Measurements from ENCODE around the gene BMPR1B. TPM values are rescaled to one million over a fixed set of nuclear protein-coding genes. Genes with fewer than 3 reads are reported as not detected.
A peak's percentile ranks its signal among the peaks of the same experiment; 100 is the strongest.

The BMPR1B gene
- total and polyA plus RNA-seq, 2 experiments from 2014 or later, result 1.6 to 3.3 TPM

DNA sequence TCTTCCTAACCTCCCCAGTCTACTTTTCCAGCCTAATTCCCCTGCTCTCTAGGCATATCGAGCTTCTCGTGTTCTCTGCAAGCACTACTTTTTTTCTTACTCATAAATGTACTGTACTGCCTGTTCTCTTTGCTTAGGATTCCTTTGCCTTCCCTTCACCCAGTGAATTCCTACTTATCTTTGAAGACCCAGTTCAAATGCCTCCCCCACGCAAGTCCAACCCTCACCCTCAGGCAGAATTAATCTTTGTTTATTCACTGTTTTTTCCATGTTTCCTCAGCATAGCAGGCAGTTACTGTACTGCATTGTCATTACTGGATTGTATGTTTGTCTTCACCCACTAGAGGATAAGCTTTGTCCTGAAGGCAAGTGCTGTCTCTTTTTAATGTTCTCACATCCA is 287.7 kb downstream of the BMPR1B start:
- WGBS (ENCODE audit: low lambda C conversion rate, missing lambda C conversion rate), result 20% methylated on average over 3 of the region's 3 CpGs
- no peaks in the 10 kb centered on the region for H3K79me2 ChIP-seq
- no peaks in the 10 kb centered on the region for H3K36me3 ChIP-seq (replicated peaks; ENCODE audit: insufficient read depth, low read depth)
- H2AFZ ChIP-seq, result no peak overlapping the region
- H3K4me2 ChIP-seq, result peak overlapping the region; percentile 47
- TF ChIP-seq EZH2phosphoT487 (IDR thresholded peaks at IDR 0.05; ENCODE audit: low read depth, severe bottlenecking, unreplicated experiment), result no peak
- no peak for TF ChIP-seq EZH2 (IDR thresholded peaks at IDR 0.05; ENCODE audit: borderline replicate concordance)
- TF ChIP-seq, protein P1, sequence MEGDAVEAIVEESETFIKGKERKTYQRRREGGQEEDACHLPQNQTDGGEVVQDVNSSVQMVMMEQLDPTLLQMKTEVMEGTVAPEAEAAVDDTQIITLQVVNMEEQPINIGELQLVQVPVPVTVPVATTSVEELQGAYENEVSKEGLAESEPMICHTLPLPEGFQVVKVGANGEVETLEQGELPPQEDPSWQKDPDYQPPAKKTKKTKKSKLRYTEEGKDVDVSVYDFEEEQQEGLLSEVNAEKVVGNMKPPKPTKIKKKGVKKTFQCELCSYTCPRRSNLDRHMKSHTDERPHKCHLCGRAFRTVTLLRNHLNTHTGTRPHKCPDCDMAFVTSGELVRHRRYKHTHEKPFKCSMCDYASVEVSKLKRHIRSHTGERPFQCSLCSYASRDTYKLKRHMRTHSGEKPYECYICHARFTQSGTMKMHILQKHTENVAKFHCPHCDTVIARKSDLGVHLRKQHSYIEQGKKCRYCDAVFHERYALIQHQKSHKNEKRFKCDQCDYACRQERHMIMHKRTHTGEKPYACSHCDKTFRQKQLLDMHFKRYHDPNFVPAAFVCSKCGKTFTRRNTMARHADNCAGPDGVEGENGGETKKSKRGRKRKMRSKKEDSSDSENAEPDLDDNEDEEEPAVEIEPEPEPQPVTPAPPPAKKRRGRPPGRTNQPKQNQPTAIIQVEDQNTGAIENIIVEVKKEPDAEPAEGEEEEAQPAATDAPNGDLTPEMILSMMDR (IDR thresholded peaks at IDR 0.05; ENCODE audit: poor library complexity), result no peak
- H3K4me1 ChIP-seq (ENCODE audit: insufficient read depth), result peaks cover 16% of the 10 kb centered on the region
- no peak overlapping the region for H3K27ac ChIP-seq
- no peaks in the 10 kb centered on the region for H3K9me2 ChIP-seq (replicated peaks; ENCODE audit: insufficient read depth)
- no peaks in the 10 kb centered on the region for H3K9me3 ChIP-seq (ENCODE audit: low read depth)
- no peak overlapping the region for H3K4me3 ChIP-seq
- DNase-seq (ENCODE audit: low spot score), result peak; percentile 11
- H4K20me1 ChIP-seq (ENCODE audit: insufficient read depth, poor library complexity, severe bottlenecking), result no peaks in the 10 kb centered on the region
- H3K27me3 ChIP-seq, result no peaks in the 10 kb centered on the region

DNA sequence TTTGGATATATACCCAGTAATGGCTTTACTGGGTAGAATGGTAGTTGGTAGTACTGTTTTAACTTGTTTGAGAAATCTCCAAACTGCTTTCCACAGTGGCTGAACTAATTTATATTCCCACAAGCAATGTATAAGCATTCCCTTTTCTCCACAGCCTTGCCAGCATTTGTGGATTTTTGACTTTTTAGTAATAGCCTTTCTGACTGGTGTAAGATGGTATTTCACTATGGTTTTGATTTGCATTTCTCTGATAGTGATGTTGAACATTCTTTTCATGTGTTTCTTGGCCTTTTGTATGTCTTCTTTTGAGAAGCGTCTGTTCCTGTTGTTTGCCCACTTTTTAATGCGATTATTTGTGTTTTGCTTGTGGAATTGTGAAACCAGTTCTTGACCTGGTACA is 290.5 kb downstream of the BMPR1B start:
- WGBS (ENCODE audit: low lambda C conversion rate, missing lambda C conversion rate), result 91% methylated on average over 2 of the region's 2 CpGs
- TF ChIP-seq EZH2 (IDR thresholded peaks at IDR 0.05; ENCODE audit: borderline replicate concordance), result no peak
- no peak for TF ChIP-seq EZH2phosphoT487 (IDR thresholded peaks at IDR 0.05; ENCODE audit: low read depth, severe bottlenecking, unreplicated experiment)
- TF ChIP-seq, protein P1 (IDR thresholded peaks at IDR 0.05; ENCODE audit: poor library complexity), result no peak
- H2AFZ ChIP-seq, result no peak overlapping the region
- no peaks in the 10 kb centered on the region for H4K20me1 ChIP-seq (ENCODE audit: insufficient read depth, poor library complexity, severe bottlenecking)
- H3K27ac ChIP-seq, result no peak overlapping the region
- no peaks in the 10 kb centered on the region for H3K27me3 ChIP-seq
- no peaks in the 10 kb centered on the region for H3K36me3 ChIP-seq (replicated peaks; ENCODE audit: insufficient read depth, low read depth)
- no peak overlapping the region for H3K4me2 ChIP-seq
- H3K79me2 ChIP-seq, result no peaks in the 10 kb centered on the region
- peaks cover 16% of the 10 kb centered on the region for H3K4me1 ChIP-seq (ENCODE audit: insufficient read depth)
- H3K4me3 ChIP-seq, result no peak overlapping the region
- H3K9me3 ChIP-seq (ENCODE audit: low read depth), result no peaks in the 10 kb centered on the region
- no peaks in the 10 kb centered on the region for H3K9me2 ChIP-seq (replicated peaks; ENCODE audit: insufficient read depth)
- DNase-seq (ENCODE audit: low spot score), result no peak

DNA sequence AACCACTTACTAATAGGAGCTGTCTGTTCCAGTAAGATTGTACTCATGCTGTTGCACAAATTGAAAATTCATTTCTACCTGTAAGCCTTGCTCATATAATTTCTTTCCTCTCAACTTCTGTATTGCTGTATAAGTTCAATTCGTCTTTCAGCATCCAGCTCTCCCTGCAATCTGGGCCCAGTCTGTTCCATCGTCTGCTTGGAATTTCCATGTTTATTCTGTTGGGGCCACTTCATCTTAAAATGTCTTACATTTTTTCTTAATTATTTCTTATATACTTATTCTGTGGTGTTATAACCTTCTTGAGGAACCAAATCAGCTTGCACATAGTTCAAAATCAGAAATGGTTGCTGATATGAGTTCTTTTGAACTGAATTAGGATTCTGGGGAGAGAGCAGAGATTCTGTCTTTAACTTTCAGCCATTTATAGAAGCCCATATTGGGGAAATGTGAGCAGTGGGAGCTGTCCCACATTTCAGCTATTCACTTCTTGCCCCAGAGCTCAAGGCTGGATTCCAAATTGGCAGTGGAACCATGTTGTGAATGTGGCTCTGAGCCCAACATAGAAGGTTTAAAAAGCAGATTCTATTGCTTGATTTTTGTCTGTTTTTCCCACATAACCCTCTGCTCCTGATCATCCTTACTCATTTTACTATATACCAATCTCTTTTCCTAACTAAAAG is 291.9 kb downstream of the BMPR1B start:
- Histone ChIP-seq H3K9me3 (ENCODE audit: low read depth) (no peaks in the 10 kb centered on the region), H3K36me3 (replicated peaks; ENCODE audit: insufficient read depth, low read depth) (no peaks in the 10 kb centered on the region), H3K27ac (no peak overlapping the region), H3K4me3 (no peak overlapping the region), H3K27me3 (no peaks in the 10 kb centered on the region), H2AFZ (no peak overlapping the region), H3K9me2 (replicated peaks; ENCODE audit: insufficient read depth) (no peaks in the 10 kb centered on the region), H3K4me2 (no peak overlapping the region), H3K4me1 (ENCODE audit: insufficient read depth) (peaks cover 11% of the 10 kb centered on the region), H3K79me2 (no peaks in the 10 kb centered on the region), H4K20me1 (ENCODE audit: insufficient read depth, poor library complexity, severe bottlenecking) (no peaks in the 10 kb centered on the region)
- DNase-seq (ENCODE audit: low spot score), result peak; percentile 16
- 86% methylated on average over 2 of the region's 2 CpGs for WGBS (ENCODE audit: low lambda C conversion rate, missing lambda C conversion rate)
- TF ChIP-seq, protein P1 (IDR thresholded peaks at IDR 0.05; ENCODE audit: poor library complexity), result no peak
- no peak for TF ChIP-seq EZH2phosphoT487 (IDR thresholded peaks at IDR 0.05; ENCODE audit: low read depth, severe bottlenecking, unreplicated experiment)
- no peak for TF ChIP-seq EZH2 (IDR thresholded peaks at IDR 0.05; ENCODE audit: borderline replicate concordance)

All from hepatocyte (in vitro differentiated cells).